HepG2 (cell line): Measurements from ENCODE around the gene PRR33.

Experiments
- CC2D1A ChIP-seq: sonication (generic); formaldehyde crosslinking; IDR thresholded peaks from 2 replicates; pipeline ENCODE4 v1.8.1; 2023; ENCODE audit warnings: mild to moderate bottlenecking, missing genetic modification reagents
- GTF3A ChIP-seq: sonication (generic); formaldehyde crosslinking; conservative IDR thresholded peaks from 2 replicates; pipeline ENCODE4 v1.4.0; 2020; ENCODE audit warnings: mild to moderate bottlenecking, missing genetic modification reagents
- JUND ChIP-seq: sonication (generic); formaldehyde crosslinking; IDR thresholded peaks from 2 replicates; pipeline ENCODE4 v1.8.0; 2022; ENCODE audit warnings: mild to moderate bottlenecking, missing genetic modification reagents
- NFIB ChIP-seq: sonication (generic); formaldehyde crosslinking; IDR thresholded peaks from 2 replicates; pipeline ENCODE4 v1.9.0; 2021; ENCODE audit warnings: missing genetic modification reagents, mild to moderate bottlenecking, borderline replicate concordance
- POLR2A ChIP-seq, 2 experiments: IDR thresholded peaks; 2 replicates each; pipeline ENCODE4 v1.6.1; 2011; ENCODE audit warnings: low read depth in 2 of 2, low read length in 2 of 2, mild to moderate bottlenecking in 1 of 2, moderate library complexity in 1 of 2; ENCODE audit not compliant: insufficient read depth in 1 of 2
- SRSF4 ChIP-seq: fragments of 200-400 bp; formaldehyde crosslinking; IDR thresholded peaks from one replicate; pipeline ENCODE4 v1.6.1; 2018; ENCODE audit warnings: mild to moderate bottlenecking, low read depth, low read length, moderate library complexity; ENCODE audit not compliant: poor library complexity, severe bottlenecking
- TF ChIP-seq, protein P1 (sequence below), 2 experiments: IDR thresholded peaks; 2 replicates each; pipeline ENCODE4 v1.6.1; 2011 to 2012; ENCODE audit warnings: low read length in 2 of 2, borderline replicate concordance in 1 of 2, low read depth in 1 of 2, mild to moderate bottlenecking in 1 of 2, moderate library complexity in 1 of 2
- TF ChIP-seq, protein P2 (sequence below): sonication (generic); formaldehyde crosslinking; IDR thresholded peaks from 2 replicates; pipeline ENCODE4 v1.8.0; 2023; ENCODE audit warnings: mild to moderate bottlenecking, missing genetic modification reagents
- TF ChIP-seq, protein P3 (sequence below): sonication (generic); formaldehyde crosslinking; IDR thresholded peaks from 2 replicates; pipeline ENCODE4 v1.5.0; 2020; ENCODE audit warnings: mild to moderate bottlenecking, missing genetic modification reagents, moderate library complexity

DNA sequence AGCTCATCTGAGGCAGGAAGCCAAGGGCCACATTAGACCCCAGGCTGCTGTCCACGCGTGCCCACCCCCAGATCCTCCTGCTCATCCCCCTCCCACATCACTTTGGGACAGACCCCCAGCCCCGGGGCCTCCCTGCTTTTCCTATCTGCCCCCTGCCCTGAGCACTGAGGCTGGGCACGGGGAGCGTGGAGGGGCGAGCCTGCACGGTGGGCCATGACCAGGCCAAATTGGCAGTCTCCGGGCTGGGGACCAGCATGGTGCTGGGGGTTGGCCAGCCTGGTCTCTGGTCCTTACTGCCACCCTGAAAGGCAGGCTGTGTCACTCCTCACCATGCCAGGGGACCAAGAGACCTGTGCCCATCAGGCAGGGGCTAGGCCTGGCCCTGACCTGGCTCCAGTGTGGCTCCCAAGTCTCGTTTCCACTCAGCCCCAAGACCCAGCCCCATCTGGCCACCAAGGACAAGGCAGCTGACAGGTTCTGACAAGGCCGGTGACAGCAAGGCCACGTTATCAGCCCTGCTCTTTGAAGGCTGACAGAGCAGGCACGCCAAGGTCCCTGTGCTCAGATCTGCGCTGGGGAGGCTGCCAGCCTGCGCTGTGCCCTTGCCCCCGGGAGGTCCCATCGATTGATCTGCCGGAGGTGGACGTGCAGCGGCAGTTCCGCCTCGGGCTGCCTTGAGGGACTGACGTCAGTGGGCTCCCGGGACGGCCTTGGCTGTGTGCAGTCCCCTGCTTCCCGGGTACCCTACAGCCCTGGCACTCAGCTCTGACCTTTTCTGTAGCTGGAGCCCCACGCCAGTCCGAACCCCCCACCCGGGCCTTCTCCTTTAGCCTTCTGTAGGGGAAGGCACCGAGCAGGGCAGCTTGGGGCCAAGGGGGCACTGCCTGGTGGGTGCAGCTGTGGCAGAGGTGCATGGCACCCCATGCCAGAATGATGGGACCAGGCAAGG lies 49.3 kb downstream of the PRR33 start:
- TF ChIP-seq, protein P1, sequence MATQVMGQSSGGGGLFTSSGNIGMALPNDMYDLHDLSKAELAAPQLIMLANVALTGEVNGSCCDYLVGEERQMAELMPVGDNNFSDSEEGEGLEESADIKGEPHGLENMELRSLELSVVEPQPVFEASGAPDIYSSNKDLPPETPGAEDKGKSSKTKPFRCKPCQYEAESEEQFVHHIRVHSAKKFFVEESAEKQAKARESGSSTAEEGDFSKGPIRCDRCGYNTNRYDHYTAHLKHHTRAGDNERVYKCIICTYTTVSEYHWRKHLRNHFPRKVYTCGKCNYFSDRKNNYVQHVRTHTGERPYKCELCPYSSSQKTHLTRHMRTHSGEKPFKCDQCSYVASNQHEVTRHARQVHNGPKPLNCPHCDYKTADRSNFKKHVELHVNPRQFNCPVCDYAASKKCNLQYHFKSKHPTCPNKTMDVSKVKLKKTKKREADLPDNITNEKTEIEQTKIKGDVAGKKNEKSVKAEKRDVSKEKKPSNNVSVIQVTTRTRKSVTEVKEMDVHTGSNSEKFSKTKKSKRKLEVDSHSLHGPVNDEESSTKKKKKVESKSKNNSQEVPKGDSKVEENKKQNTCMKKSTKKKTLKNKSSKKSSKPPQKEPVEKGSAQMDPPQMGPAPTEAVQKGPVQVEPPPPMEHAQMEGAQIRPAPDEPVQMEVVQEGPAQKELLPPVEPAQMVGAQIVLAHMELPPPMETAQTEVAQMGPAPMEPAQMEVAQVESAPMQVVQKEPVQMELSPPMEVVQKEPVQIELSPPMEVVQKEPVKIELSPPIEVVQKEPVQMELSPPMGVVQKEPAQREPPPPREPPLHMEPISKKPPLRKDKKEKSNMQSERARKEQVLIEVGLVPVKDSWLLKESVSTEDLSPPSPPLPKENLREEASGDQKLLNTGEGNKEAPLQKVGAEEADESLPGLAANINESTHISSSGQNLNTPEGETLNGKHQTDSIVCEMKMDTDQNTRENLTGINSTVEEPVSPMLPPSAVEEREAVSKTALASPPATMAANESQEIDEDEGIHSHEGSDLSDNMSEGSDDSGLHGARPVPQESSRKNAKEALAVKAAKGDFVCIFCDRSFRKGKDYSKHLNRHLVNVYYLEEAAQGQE (IDR thresholded peaks at IDR 0.05; ENCODE audit: borderline replicate concordance in 1 of 2, low read depth in 1 of 2, low read length in 2 of 2), result no peak
- TF ChIP-seq, protein P2, sequence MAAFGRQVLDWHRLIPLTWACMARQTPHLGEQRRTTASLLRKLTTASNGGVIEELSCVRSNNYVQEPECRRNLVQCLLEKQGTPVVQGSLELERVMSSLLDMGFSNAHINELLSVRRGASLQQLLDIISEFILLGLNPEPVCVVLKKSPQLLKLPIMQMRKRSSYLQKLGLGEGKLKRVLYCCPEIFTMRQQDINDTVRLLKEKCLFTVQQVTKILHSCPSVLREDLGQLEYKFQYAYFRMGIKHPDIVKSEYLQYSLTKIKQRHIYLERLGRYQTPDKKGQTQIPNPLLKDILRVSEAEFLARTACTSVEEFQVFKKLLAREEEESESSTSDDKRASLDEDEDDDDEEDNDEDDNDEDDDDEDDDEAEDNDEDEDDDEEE (CRISPR knock-in tag), result 0 out of 2 replicates have a peak, but pooled peaks have one; percentile 77
- 0 out of 2 replicates have a peak, but pooled peaks have one; percentile 54 for TF ChIP-seq CC2D1A (CRISPR knock-in tag)
- TF ChIP-seq GTF3A, result no peak
- TF ChIP-seq POLR2A (IDR thresholded peaks at IDR 0.05; ENCODE audit: insufficient read depth in 1 of 2, low read depth in 2 of 2, low read length in 2 of 2), result no peak
- no peak; the same call in none of the 2 replicates for TF ChIP-seq JUND (CRISPR knock-in tag)
- TF ChIP-seq SRSF4, result no peak
- no peak for TF ChIP-seq NFIB
- TF ChIP-seq, protein P3, sequence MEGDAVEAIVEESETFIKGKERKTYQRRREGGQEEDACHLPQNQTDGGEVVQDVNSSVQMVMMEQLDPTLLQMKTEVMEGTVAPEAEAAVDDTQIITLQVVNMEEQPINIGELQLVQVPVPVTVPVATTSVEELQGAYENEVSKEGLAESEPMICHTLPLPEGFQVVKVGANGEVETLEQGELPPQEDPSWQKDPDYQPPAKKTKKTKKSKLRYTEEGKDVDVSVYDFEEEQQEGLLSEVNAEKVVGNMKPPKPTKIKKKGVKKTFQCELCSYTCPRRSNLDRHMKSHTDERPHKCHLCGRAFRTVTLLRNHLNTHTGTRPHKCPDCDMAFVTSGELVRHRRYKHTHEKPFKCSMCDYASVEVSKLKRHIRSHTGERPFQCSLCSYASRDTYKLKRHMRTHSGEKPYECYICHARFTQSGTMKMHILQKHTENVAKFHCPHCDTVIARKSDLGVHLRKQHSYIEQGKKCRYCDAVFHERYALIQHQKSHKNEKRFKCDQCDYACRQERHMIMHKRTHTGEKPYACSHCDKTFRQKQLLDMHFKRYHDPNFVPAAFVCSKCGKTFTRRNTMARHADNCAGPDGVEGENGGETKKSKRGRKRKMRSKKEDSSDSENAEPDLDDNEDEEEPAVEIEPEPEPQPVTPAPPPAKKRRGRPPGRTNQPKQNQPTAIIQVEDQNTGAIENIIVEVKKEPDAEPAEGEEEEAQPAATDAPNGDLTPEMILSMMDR (CRISPR knock-in tag), result peak; percentile 43
